ENCODE measurements around the gene HS3ST1. TPM values are rescaled to one million over a fixed set of nuclear protein-coding genes. Genes with fewer than 3 reads are reported as not detected.

HS3ST1 gene
- total RNA-seq, 1 experiment from 2014 or later, result 134 TPM

- peaks cover 0 to 16% of the 10 kb centered on the region in 2 experiments; a peak in 1 of 4 replicates for H3K4me1 ChIP-seq (ENCODE audit: control insufficient read depth in 1 of 2, insufficient read depth in 2 of 2, low read length in 2 of 2)
- no peak overlapping the region for H3K9ac ChIP-seq (ENCODE audit: low read length)
- H3K27ac ChIP-seq (ENCODE audit: low read depth, low read length), result no peak overlapping the region
- ChIA-PET RAD21 (ENCODE audit: low non-redundant PET in 1 of 2, low total read pairs in 2 of 2, uncharacterized antibody in 2 of 2, unreplicated experiment in 2 of 2) (no interaction called here), POLR2A (no interaction called here), CTCF (no interaction called here)
- no peak overlapping the region for H3K4me2 ChIP-seq (ENCODE audit: low read length)
- H3K27me3 ChIP-seq (ENCODE audit: insufficient read depth, low read length), result no peaks in the 10 kb centered on the region
- H3K79me2 ChIP-seq (ENCODE audit: insufficient read depth, low read length), result no peaks in the 10 kb centered on the region
- H3K9me2 ChIP-seq (ENCODE audit: insufficient read depth), result no peaks in the 10 kb centered on the region
- H3K4me3 ChIP-seq (replicated peaks in 1 of 2; ENCODE audit: low read depth in 1 of 2, low read length in 2 of 2), result no peak overlapping the region
- H3K9me3 ChIP-seq (ENCODE audit: control insufficient read depth in 1 of 2, insufficient read depth in 1 of 2, low read depth in 1 of 2, low read length in 2 of 2), result no peaks in the 10 kb centered on the region
- ATAC-seq, result no peak
- intact Hi-C loops (cut with micrococcal nuclease), result no loop called here
- no peak overlapping the region for H2AFZ ChIP-seq (ENCODE audit: low read depth, low read length, poor library complexity, severe bottlenecking)
- no TSS peak for BruUV-seq (replicated peaks)
- no peaks in the 10 kb centered on the region for H3K36me3 ChIP-seq (ENCODE audit: control insufficient read depth in 1 of 2, insufficient read depth in 2 of 2, low read length in 2 of 2)
- TF ChIP-seq JUND (IDR thresholded peaks at IDR 0.05), result no peak
- TF ChIP-seq, protein P1, sequence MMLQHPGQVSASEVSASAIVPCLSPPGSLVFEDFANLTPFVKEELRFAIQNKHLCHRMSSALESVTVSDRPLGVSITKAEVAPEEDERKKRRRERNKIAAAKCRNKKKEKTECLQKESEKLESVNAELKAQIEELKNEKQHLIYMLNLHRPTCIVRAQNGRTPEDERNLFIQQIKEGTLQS (IDR thresholded peaks at IDR 0.05), result no peak
- no peak for TF ChIP-seq POLR2AphosphoS5 (IDR thresholded peaks at IDR 0.05; ENCODE audit: low read depth, low read length)
- no peak for TF ChIP-seq EZH2phosphoT487 (IDR thresholded peaks at IDR 0.05; ENCODE audit: borderline replicate concordance)
- TF ChIP-seq SRF (IDR thresholded peaks at IDR 0.05; ENCODE audit: low read depth), result no peak
- TF ChIP-seq ZNF274 (IDR thresholded peaks at IDR 0.05; ENCODE audit: low read depth, low read length), result no peak
- TF ChIP-seq, protein P2, sequence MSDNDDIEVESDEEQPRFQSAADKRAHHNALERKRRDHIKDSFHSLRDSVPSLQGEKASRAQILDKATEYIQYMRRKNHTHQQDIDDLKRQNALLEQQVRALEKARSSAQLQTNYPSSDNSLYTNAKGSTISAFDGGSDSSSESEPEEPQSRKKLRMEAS (IDR thresholded peaks at IDR 0.05), result no peak
- no peak for TF ChIP-seq SP1 (IDR thresholded peaks at IDR 0.05; ENCODE audit: low read depth)
- H4K20me1 ChIP-seq (ENCODE audit: insufficient read depth), result no peaks in the 10 kb centered on the region
- no peak for DNase-seq (ENCODE audit: low read depth, low spot score)
Observed at GRCh38 chr4:11471618-11472017, 42.9 kb upstream of the HS3ST1 start.

- intact Hi-C loops (cut with micrococcal nuclease), result no loop called here
- no peaks in the 10 kb centered on the region for H3K79me2 ChIP-seq (ENCODE audit: insufficient read depth, low read length)
- H3K9me3 ChIP-seq (ENCODE audit: control insufficient read depth in 1 of 2, insufficient read depth in 1 of 2, low read depth in 1 of 2, low read length in 2 of 2), result no peaks in the 10 kb centered on the region
- H4K20me1 ChIP-seq (ENCODE audit: insufficient read depth), result no peaks in the 10 kb centered on the region
- H3K9me2 ChIP-seq (ENCODE audit: insufficient read depth), result no peaks in the 10 kb centered on the region
- no peaks in the 10 kb centered on the region for H3K36me3 ChIP-seq (ENCODE audit: control insufficient read depth in 1 of 2, insufficient read depth in 2 of 2, low read length in 2 of 2)
- ChIA-PET RAD21 (ENCODE audit: low non-redundant PET in 1 of 2, low total read pairs in 2 of 2, uncharacterized antibody in 2 of 2, unreplicated experiment in 2 of 2) (no interaction called here), CTCF (no interaction called here), POLR2A (no interaction called here)
- ATAC-seq (no peak), DNase-seq (ENCODE audit: low read depth, low spot score) (no peak)
- peaks cover 0 to 16% of the 10 kb centered on the region in 2 experiments; a peak in 1 of 4 replicates for H3K4me1 ChIP-seq (ENCODE audit: control insufficient read depth in 1 of 2, insufficient read depth in 2 of 2, low read length in 2 of 2)
- H3K27ac ChIP-seq (ENCODE audit: low read depth, low read length), result no peak overlapping the region
- no peaks in the 10 kb centered on the region for H3K27me3 ChIP-seq (ENCODE audit: insufficient read depth, low read length)
- no TSS peak for BruUV-seq (replicated peaks)
- H3K4me2 ChIP-seq (ENCODE audit: low read length), result no peak overlapping the region
- no peak overlapping the region for H2AFZ ChIP-seq (ENCODE audit: low read depth, low read length, poor library complexity, severe bottlenecking)
- no peak overlapping the region for H3K9ac ChIP-seq (ENCODE audit: low read length)
- no peak overlapping the region for H3K4me3 ChIP-seq (replicated peaks in 1 of 2; ENCODE audit: low read depth in 1 of 2, low read length in 2 of 2)
- TF ChIP-seq CEBPB (IDR thresholded peaks at IDR 0.05; ENCODE audit: low read depth), result no peak
- no peak for TF ChIP-seq TCF7L2 (IDR thresholded peaks at IDR 0.05; ENCODE audit: borderline replicate concordance, extremely low read depth, insufficient read depth, insufficient read length)
- no peak for TF ChIP-seq EZH2 (IDR thresholded peaks at IDR 0.05)
- no peak for TF ChIP-seq RAD21 (IDR thresholded peaks at IDR 0.05; ENCODE audit: low read depth)
- no peak for TF ChIP-seq ELF1 (IDR thresholded peaks at IDR 0.05; ENCODE audit: borderline replicate concordance, low read depth)
- TF ChIP-seq, protein P1 (IDR thresholded peaks at IDR 0.05), result no peak
- TF ChIP-seq ZFX (IDR thresholded peaks at IDR 0.05), result no peak
- TF ChIP-seq, protein P3, sequence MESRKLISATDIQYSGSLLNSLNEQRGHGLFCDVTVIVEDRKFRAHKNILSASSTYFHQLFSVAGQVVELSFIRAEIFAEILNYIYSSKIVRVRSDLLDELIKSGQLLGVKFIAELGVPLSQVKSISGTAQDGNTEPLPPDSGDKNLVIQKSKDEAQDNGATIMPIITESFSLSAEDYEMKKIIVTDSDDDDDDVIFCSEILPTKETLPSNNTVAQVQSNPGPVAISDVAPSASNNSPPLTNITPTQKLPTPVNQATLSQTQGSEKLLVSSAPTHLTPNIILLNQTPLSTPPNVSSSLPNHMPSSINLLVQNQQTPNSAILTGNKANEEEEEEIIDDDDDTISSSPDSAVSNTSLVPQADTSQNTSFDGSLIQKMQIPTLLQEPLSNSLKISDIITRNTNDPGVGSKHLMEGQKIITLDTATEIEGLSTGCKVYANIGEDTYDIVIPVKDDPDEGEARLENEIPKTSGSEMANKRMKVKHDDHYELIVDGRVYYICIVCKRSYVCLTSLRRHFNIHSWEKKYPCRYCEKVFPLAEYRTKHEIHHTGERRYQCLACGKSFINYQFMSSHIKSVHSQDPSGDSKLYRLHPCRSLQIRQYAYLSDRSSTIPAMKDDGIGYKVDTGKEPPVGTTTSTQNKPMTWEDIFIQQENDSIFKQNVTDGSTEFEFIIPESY (IDR thresholded peaks at IDR 0.05; ENCODE audit: extremely low read depth, insufficient replicate concordance, low read length), result no peak
- TF ChIP-seq JUND (IDR thresholded peaks at IDR 0.05), result no peak
- no peak for TF ChIP-seq SRF (IDR thresholded peaks at IDR 0.05; ENCODE audit: low read depth)
- TF ChIP-seq POLR2A (IDR thresholded peaks at IDR 0.05; ENCODE audit: borderline replicate concordance, extremely low read depth, insufficient read depth, insufficient read length), result no peak
- TF ChIP-seq, protein P4, sequence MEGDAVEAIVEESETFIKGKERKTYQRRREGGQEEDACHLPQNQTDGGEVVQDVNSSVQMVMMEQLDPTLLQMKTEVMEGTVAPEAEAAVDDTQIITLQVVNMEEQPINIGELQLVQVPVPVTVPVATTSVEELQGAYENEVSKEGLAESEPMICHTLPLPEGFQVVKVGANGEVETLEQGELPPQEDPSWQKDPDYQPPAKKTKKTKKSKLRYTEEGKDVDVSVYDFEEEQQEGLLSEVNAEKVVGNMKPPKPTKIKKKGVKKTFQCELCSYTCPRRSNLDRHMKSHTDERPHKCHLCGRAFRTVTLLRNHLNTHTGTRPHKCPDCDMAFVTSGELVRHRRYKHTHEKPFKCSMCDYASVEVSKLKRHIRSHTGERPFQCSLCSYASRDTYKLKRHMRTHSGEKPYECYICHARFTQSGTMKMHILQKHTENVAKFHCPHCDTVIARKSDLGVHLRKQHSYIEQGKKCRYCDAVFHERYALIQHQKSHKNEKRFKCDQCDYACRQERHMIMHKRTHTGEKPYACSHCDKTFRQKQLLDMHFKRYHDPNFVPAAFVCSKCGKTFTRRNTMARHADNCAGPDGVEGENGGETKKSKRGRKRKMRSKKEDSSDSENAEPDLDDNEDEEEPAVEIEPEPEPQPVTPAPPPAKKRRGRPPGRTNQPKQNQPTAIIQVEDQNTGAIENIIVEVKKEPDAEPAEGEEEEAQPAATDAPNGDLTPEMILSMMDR (IDR thresholded peaks at IDR 0.05 in 2 of 3, conservative IDR thresholded peaks at IDR 0.05 in 1 of 3; ENCODE audit: borderline replicate concordance in 1 of 3, insufficient read depth in 1 of 3, low read depth in 2 of 3, low read length in 2 of 3), result no peak
- no peak for TF ChIP-seq ZNF274 (IDR thresholded peaks at IDR 0.05; ENCODE audit: low read depth, low read length)
Observed at GRCh38 chr4:11471046-11471441, 42.4 kb upstream of the HS3ST1 start.

All from HCT116 (cell line).